ENCODE results near the gene ASS1. TPM values are rescaled to one million over a fixed set of nuclear protein-coding genes. Genes with fewer than 3 reads are reported as not detected.
A peak's percentile ranks its signal among the peaks of the same experiment; 100 is the strongest.

Gene ASS1
- total and polyA plus RNA-seq, 2 of the 13 experiments (the other 11 are each of a cell fraction or from before 2014, with no cell fraction given): 77.6 to 122 TPM

DNA sequence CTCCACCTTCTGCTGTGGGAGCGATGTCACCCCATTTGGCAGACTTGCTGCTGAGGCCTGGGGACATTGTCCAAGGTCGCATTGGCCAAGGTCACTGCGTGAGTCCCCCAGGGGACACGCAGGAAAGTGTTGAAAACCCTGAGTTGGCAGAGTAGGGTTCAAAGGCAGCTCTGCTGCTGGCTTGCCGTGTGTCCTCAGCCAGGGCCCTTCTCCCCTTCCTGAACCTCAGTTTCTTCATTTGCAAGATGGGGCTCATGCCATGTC, 14.0 kb downstream of the ASS1 start (continued):
- TF ChIP-seq CEBPZ (IDR thresholded peaks at IDR 0.05; ENCODE audit: low read length): no peak

DNA sequence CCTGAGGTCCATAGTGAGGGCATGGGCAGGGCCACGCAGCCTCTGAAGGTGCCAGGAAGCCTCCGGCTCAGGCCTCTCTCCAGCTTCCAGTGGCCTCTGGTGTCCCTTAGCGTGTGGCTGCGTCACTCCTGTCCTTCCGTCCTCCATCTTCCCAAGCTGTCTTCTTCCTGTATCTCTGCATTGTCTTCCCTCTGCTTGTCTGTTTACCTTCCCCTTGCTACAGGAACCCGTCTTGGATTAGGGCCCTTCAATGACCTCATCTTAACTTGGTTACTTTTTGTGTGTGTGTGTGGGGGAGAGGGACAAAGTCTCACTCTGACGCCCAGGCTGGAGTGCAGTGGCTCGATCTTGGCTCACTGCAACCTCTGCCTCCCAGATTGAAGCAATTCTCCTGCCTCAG, 14.4 kb downstream of the ASS1 start:
- intact Hi-C loops (cut with micrococcal nuclease; ENCODE audit: unreplicated experiment) (loop anchor here (10.0 kb wide), 1 partner anchor 146 kb away; no protein-coding TSS in a partner anchor), in situ Hi-C loops (cut with HindIII; ENCODE audit: extremely low pct_ligation_motif_present, low pct_unique_long_range_greater_than_20kb) (no loop called here)
- Histone ChIP-seq H3K27ac (ENCODE audit: extremely low read length, insufficient read depth, low read length) (no peak overlapping the region), H3K4me3 (replicated peaks in 1 of 3; ENCODE audit: insufficient read depth in 1 of 3, low read depth in 2 of 3, low read length in 3 of 3) (no peak overlapping the region), H3K36me3 (replicated peaks in 1 of 2; ENCODE audit: control insufficient read depth in 1 of 2, insufficient read depth in 2 of 2, low read length in 2 of 2) (no peaks in the 10 kb centered on the region), H3K4me2 (ENCODE audit: low read depth, low read length) (no peak overlapping the region), H3K79me2 (ENCODE audit: insufficient read depth, low read length) (no peaks in the 10 kb centered on the region), H3K4me1 (ENCODE audit: insufficient read depth, low read length) (peaks cover 13% of the 10 kb centered on the region), H4K20me1 (ENCODE audit: insufficient read depth, low read length) (no peaks in the 10 kb centered on the region), H2AFZ (ENCODE audit: low read length) (no peak overlapping the region), H3K9me3 (ENCODE audit: low read length) (no peaks in the 10 kb centered on the region), H3K9ac (ENCODE audit: insufficient read depth, low read depth, low read length) (no peak overlapping the region), H3K27me3 (ENCODE audit: control insufficient read depth in 1 of 2, insufficient read depth in 2 of 2, low read length in 2 of 2) (no peaks in the 10 kb centered on the region)
- FAIRE-seq (peak; percentile 8), ATAC-seq (no peak), DNase-seq (ENCODE audit: low spot score) (no peak)
- BruUV-seq (replicated peaks): no TSS peak
- 72% methylated on average over 8 of the region's 8 CpGs for WGBS (ENCODE audit: low lambda C conversion rate)
- no peak for TF ChIP-seq REST (IDR thresholded peaks at IDR 0.05; ENCODE audit: borderline replicate concordance in 1 of 2, low read depth in 1 of 2, low read length in 2 of 2)
- peak; percentile 34; the same call in 1 of the 2 replicates for TF ChIP-seq ATF7 (IDR thresholded peaks at IDR 0.05)
- TF ChIP-seq ATF7 (CRISPR knock-in tag; IDR thresholded peaks at IDR 0.05): no peak
- POLR2A ChIA-PET: no interaction called here
- CTCF ChIA-PET (ENCODE audit: low intra/inter-chr PET ratio, low total read pairs): no interaction called here

Data from HepG2 (cell line).